SHP77 (cell line): ENCODE data around the gene PHYH.
"Not testable (repeated sequence)": the region's sequence is repeated elsewhere in the genome, so short reads cannot be mapped to it uniquely, and the experiment has no call there.

Experiments
- DNase-seq, 2 experiments: peaks; one replicate each; lab custom pipeline; 2025; lab: John Stamatoyannopoulos, UW

PHYH gene

DNA sequence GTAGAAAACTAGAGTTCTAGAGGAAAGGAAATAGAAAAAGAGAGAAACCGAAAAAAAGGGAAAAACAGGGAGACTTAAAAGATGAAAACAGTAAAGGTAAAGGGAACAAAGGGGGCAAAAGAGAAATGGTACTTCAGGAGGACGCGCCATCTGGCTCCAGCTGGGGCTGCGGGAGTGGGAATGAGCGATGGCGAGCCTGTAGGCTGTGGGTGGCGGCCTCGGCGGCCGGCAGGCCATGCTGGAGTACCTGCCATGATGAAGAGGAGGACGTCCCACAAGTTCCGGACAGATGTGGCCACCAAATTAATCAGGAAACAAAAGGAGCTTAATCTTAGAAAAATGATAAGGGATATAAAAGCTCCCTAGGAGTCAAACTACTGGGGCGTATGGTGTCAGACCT lies 21.7 kb upstream of the PHYH start:
- no peak for DNase-seq

- no peak for DNase-seq
Observed at GRCh38 chr10:13319166-13319565, 19.3 kb upstream of the PHYH start.

DNA sequence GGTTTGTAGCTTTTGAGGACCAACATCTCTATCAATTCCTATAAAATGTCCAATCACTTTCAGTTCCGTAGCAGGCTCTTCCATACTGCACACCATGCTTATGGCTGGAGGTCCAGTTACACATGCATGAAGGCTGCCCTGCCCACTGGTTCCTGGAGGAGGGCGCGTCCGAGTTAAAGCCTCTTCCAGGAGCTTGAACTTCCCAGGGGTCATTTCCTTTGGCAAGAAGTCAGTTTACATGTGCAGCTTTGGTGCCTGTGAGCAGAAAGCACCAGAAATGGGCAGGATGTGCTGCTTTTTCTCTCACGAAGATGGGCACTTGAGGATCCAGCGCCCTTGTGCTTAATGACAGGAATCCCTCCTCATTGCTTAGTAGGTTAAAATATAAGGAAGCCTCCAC lies 17.6 kb upstream of the PHYH start:
- no peak for DNase-seq

DNA sequence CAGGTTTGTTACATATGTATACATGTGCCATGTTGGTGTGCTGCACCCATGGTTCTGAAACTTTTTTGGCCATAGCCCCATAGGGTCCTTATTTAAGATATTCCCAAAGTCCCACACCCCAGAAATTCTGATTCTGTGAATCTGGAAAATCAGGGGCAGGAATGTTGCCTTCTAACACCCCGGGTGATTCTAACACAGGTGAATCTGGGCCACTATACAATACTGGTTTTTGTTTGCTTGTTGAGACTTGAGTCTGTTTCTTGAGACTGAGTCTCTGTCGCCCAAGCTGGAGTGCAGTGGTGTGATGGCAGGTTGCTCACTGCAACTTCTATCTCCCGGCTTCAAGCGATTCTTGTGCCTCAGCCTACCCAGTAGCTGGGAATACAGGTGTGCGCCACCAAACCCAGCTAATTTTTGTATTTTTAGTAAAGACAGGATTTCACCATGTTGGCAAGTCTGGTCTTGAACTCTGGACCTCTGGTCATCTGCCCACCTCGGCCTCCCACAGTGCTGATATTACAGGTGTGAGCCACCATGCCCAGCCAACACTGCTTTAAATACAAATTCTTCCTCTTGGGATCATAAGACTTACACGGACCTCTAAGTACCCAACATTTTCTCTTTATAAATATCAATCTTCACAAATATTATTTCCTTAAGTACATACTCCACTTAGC lies 16.9 kb upstream of the PHYH start:
- DNase-seq = no peak

GRCh38 chr10:13315361-13315760 lies 15.5 kb upstream of the PHYH start:
- no peak for DNase-seq

DNA sequence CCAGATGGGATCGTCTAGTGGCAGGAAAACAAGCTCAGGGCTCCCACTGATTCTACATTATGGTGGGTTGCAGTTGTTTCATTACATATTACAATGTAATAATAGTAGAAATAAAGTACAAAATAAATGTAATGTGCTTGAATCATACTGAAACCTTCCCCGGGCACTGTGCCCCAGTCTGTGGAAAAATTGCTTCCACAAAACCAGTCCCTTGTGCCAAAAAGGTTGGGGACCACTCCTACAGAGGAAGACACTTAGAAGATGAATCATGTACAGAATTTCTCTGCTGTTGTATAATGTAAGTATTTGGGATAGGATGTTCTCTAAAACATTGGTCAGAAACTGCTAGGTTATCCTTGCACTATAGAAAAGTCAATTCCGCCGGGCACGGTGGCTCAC lies 11.3 kb upstream of the PHYH start:
- no peak for DNase-seq

GRCh38 chr10:13310518-13311176 lies 10.8 kb upstream of the PHYH start:
- DNase-seq = no peak

- no peak for DNase-seq
Observed at GRCh38 chr10:13309792-13310191, 9.9 kb upstream of the PHYH start.

- DNase-seq = no peak
Observed at GRCh38 chr10:13308096-13308495, 8.2 kb upstream of the PHYH start.

- DNase-seq = no peak
Observed at GRCh38 chr10:13306103-13306502, 6.2 kb upstream of the PHYH start.

- DNase-seq = no peak
Observed at GRCh38 chr10:13302821-13303555, 3.1 kb upstream of the PHYH start.

DNA sequence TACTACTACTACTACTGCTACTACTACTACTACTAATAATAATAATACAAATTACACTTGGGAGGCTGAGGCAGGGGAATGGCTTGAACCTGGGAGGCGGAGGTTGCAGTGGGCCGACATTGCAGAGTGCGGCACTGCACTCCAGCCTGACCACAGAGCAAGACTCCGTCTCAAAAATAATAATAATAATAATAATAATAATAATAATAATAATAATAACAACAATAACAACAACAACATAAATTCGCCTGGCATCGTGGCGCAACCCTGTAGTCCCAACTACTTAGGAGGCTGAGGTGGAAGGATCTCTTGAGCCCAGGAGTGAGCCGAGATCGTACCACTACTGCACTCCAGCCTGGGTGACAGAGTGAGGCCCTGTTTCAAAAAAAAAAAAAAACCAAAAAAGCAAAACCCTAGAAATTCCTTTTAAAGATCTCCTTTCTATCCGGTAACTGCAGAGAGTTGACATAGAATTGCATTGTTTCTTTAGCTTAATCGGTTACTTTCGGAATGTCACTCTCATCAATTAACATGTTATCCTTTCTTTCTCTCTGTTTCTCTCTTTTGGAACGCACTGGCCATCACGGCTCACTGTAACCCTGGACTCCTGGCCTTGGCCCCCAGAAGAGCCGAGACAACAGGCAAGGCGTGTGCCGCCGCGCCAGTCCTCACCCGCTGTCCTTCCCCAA lies 972 bp downstream of the PHYH start:
- DNase-seq = no peak

DNA sequence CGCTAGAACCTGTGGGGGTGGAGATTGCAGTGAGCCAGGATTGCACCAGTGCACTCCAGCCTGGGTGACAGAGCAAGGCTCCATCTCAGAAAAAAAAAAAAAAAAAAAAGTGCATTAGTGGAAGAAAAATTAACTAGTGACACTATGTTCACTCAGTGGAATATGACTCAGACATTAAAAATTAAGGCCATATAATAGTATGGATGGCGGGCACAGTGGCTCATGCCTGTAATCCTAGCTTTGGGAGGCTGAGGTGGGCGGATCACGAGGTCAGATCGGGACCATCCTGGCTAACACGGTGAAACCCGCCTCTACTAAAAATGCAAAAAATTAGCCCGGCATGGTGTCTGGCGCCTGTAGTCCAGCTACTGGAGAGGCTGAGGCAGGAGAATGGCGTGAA lies 3.4 kb downstream of the PHYH start:
- no peak for DNase-seq

GRCh38 chr10:13294784-13295183 lies 5.1 kb downstream of the PHYH start:
- DNase-seq = no peak

GRCh38 chr10:13291821-13292773 lies 7.8 kb downstream of the PHYH start:
- no peak for DNase-seq

- DNase-seq = no peak
Observed at GRCh38 chr10:13291061-13291460, 8.8 kb downstream of the PHYH start.

GRCh38 chr10:13284050-13284449 lies 15.8 kb downstream of the PHYH start:
- no peak for DNase-seq

GRCh38 chr10:13282348-13282747 lies 17.5 kb downstream of the PHYH start:
- not testable (repeated sequence) for DNase-seq

DNA sequence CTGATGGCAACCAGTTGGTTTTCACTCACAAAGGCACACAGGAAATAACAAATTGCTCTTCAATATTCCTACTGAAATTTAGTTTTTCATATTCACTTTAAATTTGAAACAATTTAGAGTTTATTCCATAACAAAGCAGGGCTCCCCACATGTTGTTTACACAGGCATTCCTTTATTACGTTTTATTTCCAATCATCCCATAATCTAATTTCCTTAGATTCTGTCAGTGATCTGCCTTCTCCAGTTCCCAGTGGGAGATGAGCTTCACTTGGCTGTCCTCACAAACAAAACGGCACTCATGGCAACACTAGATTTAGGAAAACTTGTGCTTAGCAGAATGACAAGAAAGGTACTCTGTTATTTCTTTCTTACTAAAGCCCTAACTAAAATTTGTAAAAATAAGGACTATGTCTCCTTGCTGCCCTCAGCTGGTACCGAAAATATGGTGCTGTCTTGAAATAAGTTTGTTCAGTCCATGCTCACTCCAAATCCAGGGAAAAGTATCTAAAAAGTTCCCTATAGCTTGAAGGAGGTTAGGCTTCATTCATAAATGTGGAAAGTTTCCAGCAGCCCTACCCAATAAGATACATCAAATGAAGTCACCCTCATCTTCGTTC lies 23.0 kb downstream of the PHYH start:
- no peak for DNase-seq

DNA sequence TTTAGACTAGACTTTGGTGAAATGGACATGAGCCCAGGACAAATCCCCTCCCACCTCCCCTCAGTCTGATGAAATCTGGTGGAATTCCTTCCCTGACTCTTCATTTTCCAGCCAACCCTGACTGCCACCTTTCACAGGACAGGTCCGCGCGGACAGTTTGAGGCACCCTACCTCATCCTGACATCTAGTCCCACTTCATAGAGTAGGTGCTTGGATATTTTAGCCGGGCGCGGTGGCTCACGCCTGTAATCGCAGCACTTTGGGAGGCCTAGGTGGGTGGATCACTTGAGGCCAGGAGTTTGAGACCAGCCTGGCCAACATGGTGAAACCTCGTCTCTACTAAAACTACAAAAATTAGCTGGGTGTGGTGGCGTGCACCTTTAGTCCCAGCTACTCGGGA lies 23.7 kb downstream of the PHYH start:
- DNase-seq = not testable (repeated sequence)

DNA sequence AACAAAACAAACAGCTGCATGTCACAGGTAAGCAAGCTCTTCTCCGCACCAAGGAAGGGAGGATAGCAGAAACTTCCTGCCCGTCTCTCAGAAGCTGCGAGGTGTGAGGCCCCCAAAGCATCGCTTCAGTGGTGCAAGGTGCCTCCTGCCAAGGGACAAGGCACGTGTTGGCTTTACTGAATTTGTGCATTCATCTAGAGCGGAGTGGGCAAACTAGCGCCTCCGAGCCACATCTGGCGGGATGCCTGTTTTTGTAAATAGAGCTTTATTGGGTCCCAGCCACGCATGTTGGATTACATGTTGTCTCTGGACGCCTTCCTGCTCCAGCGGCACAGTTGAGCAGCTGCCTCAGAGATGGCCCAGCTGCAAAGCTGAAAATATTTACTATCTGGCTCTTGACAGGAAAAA lies 27.7 kb downstream of the PHYH start:
- peak; percentile 21 to 22 for DNase-seq
